RWPE2 (cell line): ENCODE results near the gene SEMA3G.

Source experiments
- ATAC-seq: fragments of 200-7000 bp; cut with Tn5 transposase; 3 replicates; pipeline ENCODE4 v1.9.1; 2021; ENCODE audit warnings: low read depth
- DNase-seq: peaks from one replicate; pipeline ENCODE4 v3.0.0-alpha.2; 2020; ENCODE audit warnings: low spot score
- H3K27ac ChIP-seq: fragments of 450-650 bp; 2 replicates; pipeline ENCODE4 v1.5.1; 2017; ENCODE audit warnings: mild to moderate bottlenecking; ENCODE audit not compliant: poor library complexity, severe bottlenecking
- H3K27me3 ChIP-seq: fragments of 250-450 bp; sonication (Bioruptor Pico); 2 replicates; pipeline ENCODE4 v1.5.1; 2021; ENCODE audit warnings: mild to moderate bottlenecking, moderate library complexity; ENCODE audit not compliant: insufficient read depth, poor library complexity, severe bottlenecking
- H3K36me3 ChIP-seq: fragments of 250-450 bp; sonication (Bioruptor Pico); 2 replicates; pipeline ENCODE4 v1.5.1; 2020; ENCODE audit warnings: low read depth, mild to moderate bottlenecking, moderate library complexity
- H3K4me1 ChIP-seq: fragments of 250-450 bp; sonication (Bioruptor Pico); 2 replicates; pipeline ENCODE4 v1.5.1; 2021; ENCODE audit warnings: mild to moderate bottlenecking, moderate library complexity; ENCODE audit not compliant: insufficient read depth, poor library complexity, severe bottlenecking
- H3K4me3 ChIP-seq: fragments of 250-450 bp; sonication (Bioruptor Pico); 2 replicates; pipeline ENCODE4 v1.5.1; 2021; ENCODE audit warnings: mild to moderate bottlenecking, moderate library complexity; ENCODE audit not compliant: severe bottlenecking
- H3K9me3 ChIP-seq: fragments of 250-450 bp; sonication (Bioruptor Pico); 2 replicates; pipeline ENCODE4 v1.5.1; 2021; ENCODE audit warnings: mild to moderate bottlenecking, moderate library complexity; ENCODE audit not compliant: severe bottlenecking
- TF ChIP-seq, protein P1 (sequence below): fragments of 450-650 bp; IDR thresholded peaks from one replicate; pipeline ENCODE4 v1.5.1; 2017; ENCODE audit warnings: mild to moderate bottlenecking, moderate library complexity; ENCODE audit not compliant: poor library complexity, severe bottlenecking

The SEMA3G gene

DNA sequence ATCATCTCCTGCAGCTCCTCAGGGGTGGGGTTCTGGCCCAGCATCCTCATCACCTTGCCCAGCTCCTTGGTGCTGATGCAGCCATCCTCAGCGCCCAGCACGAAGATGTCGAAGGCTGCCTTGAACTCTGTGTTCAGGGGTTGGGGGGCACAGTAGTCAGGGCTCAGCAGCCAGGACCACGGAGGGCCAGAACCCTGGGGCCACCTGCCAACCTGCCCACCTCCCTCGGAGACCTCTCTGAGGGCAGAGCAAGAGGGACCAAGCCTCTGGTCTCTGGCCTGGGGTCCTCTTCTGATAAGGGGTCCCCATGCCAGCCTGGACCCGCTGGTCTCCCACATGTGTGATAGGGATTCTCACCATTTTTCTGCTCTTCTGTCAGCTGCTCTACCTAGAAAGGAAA lies 7.2 kb upstream of the SEMA3G start:
- no peaks in the 10 kb centered on the region for H3K9me3 ChIP-seq
- TF ChIP-seq, protein P1, sequence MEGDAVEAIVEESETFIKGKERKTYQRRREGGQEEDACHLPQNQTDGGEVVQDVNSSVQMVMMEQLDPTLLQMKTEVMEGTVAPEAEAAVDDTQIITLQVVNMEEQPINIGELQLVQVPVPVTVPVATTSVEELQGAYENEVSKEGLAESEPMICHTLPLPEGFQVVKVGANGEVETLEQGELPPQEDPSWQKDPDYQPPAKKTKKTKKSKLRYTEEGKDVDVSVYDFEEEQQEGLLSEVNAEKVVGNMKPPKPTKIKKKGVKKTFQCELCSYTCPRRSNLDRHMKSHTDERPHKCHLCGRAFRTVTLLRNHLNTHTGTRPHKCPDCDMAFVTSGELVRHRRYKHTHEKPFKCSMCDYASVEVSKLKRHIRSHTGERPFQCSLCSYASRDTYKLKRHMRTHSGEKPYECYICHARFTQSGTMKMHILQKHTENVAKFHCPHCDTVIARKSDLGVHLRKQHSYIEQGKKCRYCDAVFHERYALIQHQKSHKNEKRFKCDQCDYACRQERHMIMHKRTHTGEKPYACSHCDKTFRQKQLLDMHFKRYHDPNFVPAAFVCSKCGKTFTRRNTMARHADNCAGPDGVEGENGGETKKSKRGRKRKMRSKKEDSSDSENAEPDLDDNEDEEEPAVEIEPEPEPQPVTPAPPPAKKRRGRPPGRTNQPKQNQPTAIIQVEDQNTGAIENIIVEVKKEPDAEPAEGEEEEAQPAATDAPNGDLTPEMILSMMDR: no peak
- peaks cover 10% of the 10 kb centered on the region for H3K4me1 ChIP-seq
- DNase-seq: no peak
- ATAC-seq: no peak
- no peak overlapping the region for H3K27ac ChIP-seq
- H3K36me3 ChIP-seq: no peaks in the 10 kb centered on the region
- H3K4me3 ChIP-seq: no peak overlapping the region
- H3K27me3 ChIP-seq: no peaks in the 10 kb centered on the region

DNA sequence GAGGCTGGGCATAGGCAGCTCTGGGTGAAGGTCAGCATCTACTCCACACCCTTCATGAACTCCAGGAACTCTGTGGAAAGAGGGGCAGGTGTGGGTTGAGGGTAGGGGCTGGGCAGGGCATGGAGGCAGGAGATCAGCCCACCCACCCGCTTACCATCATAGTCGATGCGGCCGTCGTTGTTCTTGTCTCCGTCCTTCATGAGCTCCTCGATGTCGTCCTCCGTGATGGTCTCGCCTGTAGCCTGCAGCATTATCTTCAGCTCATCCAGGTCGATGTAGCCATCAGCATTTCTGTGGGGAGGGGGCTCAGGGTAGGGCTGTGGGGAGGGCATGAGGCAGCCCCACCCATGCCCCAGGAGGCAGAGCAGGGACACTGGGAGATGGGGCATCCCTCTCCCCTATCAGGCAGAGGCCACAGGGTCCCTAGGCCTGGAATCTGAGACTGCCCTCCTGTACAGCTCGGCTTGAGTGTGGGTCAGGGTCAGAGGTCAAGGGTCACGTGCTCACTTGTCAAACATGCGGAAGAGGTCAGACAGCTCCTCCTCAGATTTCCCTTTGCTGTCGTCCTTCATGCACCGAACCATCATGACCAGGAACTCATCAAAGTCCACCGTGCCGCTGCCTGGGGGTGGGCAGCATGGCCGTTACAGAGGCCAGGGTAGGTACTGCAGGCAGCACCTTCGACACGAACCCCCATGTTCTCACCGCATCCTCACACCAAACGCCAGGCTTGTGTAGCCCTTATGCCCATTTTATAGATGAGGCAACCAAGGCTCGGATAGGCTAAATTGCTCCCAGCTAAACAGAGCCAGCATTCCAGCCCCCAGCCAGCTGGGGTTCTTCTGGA lies 6.6 kb upstream of the SEMA3G start:
- DNase-seq (no peak), ATAC-seq (no peak)
- no peak overlapping the region for H3K4me3 ChIP-seq
- no peaks in the 10 kb centered on the region for H3K36me3 ChIP-seq
- no peak overlapping the region for H3K27ac ChIP-seq
- TF ChIP-seq, protein P1: no peak
- H3K9me3 ChIP-seq: no peaks in the 10 kb centered on the region
- H3K4me1 ChIP-seq: peaks cover 4% of the 10 kb centered on the region
- no peaks in the 10 kb centered on the region for H3K27me3 ChIP-seq

DNA sequence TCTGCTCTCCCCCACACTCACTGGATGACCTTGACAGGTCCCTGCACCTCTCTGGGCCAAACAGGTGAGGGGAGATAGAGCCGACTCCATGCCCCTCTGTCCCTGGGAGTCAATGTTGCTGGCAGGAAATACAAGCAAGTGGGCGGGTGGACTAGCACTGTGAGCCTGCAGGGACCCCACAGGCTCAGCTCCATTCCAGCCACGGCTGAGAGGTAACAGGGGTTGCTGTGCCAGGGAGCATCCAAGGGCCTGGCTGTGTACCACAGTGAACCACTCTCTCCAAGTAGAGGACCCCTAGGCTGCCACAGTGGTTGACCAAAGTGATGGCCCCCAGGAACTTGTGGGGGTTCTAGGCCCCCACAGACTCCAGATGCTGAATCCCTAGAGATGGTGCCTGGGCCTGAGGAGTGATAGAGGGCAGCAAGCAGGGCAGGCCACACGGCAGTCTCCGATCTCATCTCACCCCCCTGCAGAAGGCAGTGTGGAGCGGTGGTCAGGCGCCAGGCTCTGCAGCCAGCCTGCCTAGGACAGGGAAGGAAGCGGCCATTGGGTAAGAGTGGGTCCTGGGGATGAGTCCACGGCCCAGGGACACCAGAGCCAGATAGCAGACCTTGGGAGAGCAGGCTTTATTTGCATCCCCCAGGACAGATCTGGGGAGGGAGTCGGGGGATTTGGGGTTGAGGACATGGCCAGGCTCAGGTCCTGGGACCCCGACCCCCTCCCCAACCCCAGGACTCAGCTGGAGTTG lies 5.8 kb upstream of the SEMA3G start:
- ATAC-seq: no peak
- no peaks in the 10 kb centered on the region for H3K36me3 ChIP-seq
- peaks cover 3% of the 10 kb centered on the region for H3K4me1 ChIP-seq
- H3K9me3 ChIP-seq: no peaks in the 10 kb centered on the region
- no peak overlapping the region for H3K27ac ChIP-seq
- no peaks in the 10 kb centered on the region for H3K27me3 ChIP-seq
- TF ChIP-seq, protein P1: no peak
- no peak for DNase-seq
- no peak overlapping the region for H3K4me3 ChIP-seq

DNA sequence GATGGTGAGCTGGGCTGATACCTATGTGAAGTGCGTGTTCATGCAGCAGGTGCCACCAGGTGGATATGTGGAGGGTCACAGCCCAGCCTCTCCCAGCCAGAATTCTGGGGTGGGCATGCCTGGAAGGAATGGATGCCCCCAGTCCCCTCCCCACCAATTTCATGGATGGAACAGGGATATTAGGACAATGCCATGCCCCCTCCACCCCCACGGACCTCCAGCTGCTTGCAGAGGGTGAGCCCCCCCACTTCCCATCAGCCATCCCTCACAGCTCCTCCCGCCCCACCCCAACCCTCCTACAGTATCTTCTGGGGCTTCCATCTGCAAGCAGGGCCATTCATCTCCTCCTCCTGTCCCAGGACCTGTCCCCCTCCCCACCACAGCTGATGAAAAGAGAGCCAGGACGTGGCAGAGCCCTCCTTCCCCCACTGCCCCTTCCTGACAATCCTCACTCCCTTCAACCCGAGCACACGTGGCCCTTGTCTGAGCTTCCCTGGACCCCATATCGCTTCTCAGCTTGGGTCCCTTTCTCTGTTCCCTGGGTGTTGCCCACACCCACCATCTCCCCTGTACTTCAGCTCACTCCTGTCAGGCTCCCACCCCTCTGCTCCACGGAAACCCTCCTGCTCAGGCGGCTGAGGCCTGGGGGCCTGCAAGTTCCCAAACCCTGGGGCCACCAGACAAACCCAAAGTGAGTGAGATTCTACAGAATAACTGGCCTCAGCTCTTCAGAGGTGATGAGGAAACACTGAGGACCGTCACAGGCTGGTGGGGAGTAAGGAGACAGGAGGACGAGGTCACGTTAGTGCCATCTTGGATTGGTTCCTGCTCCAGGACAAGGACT lies 2.8 kb upstream of the SEMA3G start:
- no peak for DNase-seq
- Histone ChIP-seq H3K36me3 (no peaks in the 10 kb centered on the region), H3K27me3 (no peaks in the 10 kb centered on the region), H3K27ac (no peak overlapping the region), H3K9me3 (no peaks in the 10 kb centered on the region), H3K4me3 (no peak overlapping the region), H3K4me1 (no peaks in the 10 kb centered on the region)
- no peak for ATAC-seq
- TF ChIP-seq, protein P1: no peak
